Ishikawa (cell line): Measurements from ENCODE around the gene HSDL1.

Experiments
- CEBPB ChIP-seq: IDR thresholded peaks from 2 replicates; pipeline ENCODE4 v1.6.1; 2012
- CREB1 ChIP-seq: IDR thresholded peaks from 2 replicates; pipeline ENCODE4 v1.6.1; 2012; ENCODE audit warnings: low read depth
- EGR1 ChIP-seq: IDR thresholded peaks from 2 replicates; pipeline ENCODE4 v1.6.1; 2012
- EP300 ChIP-seq: IDR thresholded peaks from 2 replicates; pipeline ENCODE4 v1.6.1; 2012; ENCODE audit warnings: borderline replicate concordance
- FOXM1 ChIP-seq: IDR thresholded peaks from 2 replicates; pipeline ENCODE4 v1.6.1; 2012; ENCODE audit warnings: low read depth, borderline replicate concordance
- NFIC ChIP-seq: IDR thresholded peaks from 2 replicates; pipeline ENCODE4 v1.6.1; 2012
- RAD21 ChIP-seq: IDR thresholded peaks from 2 replicates; pipeline ENCODE4 v1.6.1; 2012; ENCODE audit warnings: low read depth
- TAF1 ChIP-seq: IDR thresholded peaks from 2 replicates; pipeline ENCODE4 v1.6.1; 2012; ENCODE audit warnings: low read depth, mild to moderate bottlenecking
- TCF12 ChIP-seq: IDR thresholded peaks from 2 replicates; pipeline ENCODE4 v1.6.1; 2012; ENCODE audit warnings: low read depth
- TEAD4 ChIP-seq: IDR thresholded peaks from 2 replicates; pipeline ENCODE4 v1.6.1; 2012
- USF1 ChIP-seq: IDR thresholded peaks from 2 replicates; pipeline ENCODE4 v1.6.1; 2012
- YY1 ChIP-seq: IDR thresholded peaks from 2 replicates; pipeline ENCODE4 v1.6.1; 2012; ENCODE audit warnings: low read depth
- ZBTB7A ChIP-seq: IDR thresholded peaks from 2 replicates; pipeline ENCODE4 v1.6.1; 2012; ENCODE audit warnings: low read depth
- TF ChIP-seq, protein P1 (sequence below): IDR thresholded peaks from 2 replicates; pipeline ENCODE4 v1.6.1; 2012; ENCODE audit warnings: low read depth, mild to moderate bottlenecking
- TF ChIP-seq, protein P2 (sequence below): IDR thresholded peaks from 2 replicates; pipeline ENCODE4 v1.6.1; 2012

The HSDL1 gene

DNA sequence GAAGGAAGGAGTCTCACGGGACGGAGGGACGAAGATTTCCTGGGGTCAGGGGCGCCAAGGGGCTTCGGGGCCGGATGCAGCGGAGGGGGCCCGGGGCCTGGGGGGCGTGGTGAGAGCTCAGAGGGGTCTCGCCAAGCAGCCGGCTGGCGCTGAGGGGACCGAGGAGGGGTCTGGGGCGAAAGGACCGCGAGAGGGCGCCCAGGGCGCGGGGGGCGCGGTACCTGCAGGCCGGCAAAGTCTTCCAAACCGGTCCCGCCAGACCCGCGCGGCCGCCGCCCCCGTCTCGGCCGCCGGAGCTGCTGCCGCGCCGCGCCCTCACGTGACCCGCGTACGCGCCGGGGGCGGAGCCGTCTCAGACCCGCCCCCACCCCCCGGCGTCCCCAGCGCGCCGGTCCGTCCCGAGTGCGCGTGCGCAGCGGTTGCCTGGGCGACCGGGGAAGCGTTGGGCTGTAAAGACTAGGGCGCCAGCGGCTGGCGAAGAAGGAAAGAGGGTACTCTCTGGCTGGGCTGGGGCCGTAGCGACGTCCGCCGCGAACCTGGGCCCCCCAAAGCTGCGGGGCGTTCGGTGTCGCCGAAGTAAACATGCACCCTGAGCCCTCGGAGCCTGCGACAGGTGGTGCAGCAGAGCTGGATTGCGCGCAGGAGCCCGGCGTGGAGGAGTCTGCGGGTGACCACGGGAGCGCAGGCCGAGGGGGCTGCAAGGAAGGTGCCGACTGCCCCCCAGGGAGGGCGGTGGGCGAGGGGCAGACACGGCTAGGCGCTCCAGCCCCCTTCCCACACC, at the start of gene HSDL1, which contains the start of gene DNAAF1:
Gene HSDL1 (minus strand): TSS at position 319 of the 781 bp plus-strand sequence. CDS start 13,856 bp downstream, outside the sequence.
Gene DNAAF1 (plus strand): TSS at position 450 of the 781 bp plus-strand sequence. CDS start 133 bp downstream, at position 583.
- TF ChIP-seq ZBTB7A = peak; percentile 92
- no peak for TF ChIP-seq EP300
- no peak for TF ChIP-seq CREB1
- TF ChIP-seq FOXM1 = no peak
- TF ChIP-seq USF1 = peak; percentile 95
- no peak for TF ChIP-seq CEBPB
- peak; percentile 14; the same call in 1 of the 2 replicates for TF ChIP-seq RAD21
- no peak; the same call in 1 of the 2 replicates for TF ChIP-seq TCF12
- TF ChIP-seq YY1 = no peak
- TF ChIP-seq NFIC = no peak
- no peak for TF ChIP-seq TEAD4
- TF ChIP-seq, protein P1, sequence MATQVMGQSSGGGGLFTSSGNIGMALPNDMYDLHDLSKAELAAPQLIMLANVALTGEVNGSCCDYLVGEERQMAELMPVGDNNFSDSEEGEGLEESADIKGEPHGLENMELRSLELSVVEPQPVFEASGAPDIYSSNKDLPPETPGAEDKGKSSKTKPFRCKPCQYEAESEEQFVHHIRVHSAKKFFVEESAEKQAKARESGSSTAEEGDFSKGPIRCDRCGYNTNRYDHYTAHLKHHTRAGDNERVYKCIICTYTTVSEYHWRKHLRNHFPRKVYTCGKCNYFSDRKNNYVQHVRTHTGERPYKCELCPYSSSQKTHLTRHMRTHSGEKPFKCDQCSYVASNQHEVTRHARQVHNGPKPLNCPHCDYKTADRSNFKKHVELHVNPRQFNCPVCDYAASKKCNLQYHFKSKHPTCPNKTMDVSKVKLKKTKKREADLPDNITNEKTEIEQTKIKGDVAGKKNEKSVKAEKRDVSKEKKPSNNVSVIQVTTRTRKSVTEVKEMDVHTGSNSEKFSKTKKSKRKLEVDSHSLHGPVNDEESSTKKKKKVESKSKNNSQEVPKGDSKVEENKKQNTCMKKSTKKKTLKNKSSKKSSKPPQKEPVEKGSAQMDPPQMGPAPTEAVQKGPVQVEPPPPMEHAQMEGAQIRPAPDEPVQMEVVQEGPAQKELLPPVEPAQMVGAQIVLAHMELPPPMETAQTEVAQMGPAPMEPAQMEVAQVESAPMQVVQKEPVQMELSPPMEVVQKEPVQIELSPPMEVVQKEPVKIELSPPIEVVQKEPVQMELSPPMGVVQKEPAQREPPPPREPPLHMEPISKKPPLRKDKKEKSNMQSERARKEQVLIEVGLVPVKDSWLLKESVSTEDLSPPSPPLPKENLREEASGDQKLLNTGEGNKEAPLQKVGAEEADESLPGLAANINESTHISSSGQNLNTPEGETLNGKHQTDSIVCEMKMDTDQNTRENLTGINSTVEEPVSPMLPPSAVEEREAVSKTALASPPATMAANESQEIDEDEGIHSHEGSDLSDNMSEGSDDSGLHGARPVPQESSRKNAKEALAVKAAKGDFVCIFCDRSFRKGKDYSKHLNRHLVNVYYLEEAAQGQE = no peak
- TF ChIP-seq, protein P2, sequence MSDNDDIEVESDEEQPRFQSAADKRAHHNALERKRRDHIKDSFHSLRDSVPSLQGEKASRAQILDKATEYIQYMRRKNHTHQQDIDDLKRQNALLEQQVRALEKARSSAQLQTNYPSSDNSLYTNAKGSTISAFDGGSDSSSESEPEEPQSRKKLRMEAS = no peak; the same call in 1 of the 2 replicates
- peak; percentile 55; the same call in 1 of the 2 replicates for TF ChIP-seq EGR1
- peak; percentile 48; the same call in 1 of the 2 replicates for TF ChIP-seq TAF1

GRCh38 chr16:84194018-84194417, 49.0 kb upstream of the HSDL1 start:
- no peak for TF ChIP-seq YY1

DNA sequence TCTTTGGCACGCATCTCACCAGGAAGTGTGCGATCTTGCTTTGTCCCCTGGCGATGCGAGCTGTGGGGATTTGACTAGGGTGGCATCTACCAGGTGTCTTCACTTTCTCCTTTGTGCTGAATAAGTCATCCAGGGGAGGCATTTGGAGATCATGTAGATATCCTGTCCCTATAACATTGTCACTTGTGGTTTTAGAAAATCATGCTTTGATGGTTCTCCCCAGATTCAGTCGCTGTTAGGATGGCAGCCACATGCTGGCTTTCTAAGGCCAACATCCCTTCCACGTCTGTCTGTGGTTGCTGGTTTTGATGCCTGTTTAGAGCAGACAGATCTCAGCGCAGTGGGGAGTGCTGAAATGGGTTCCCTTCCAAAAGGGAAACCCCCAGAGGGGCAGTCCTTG, 48.5 kb upstream of the HSDL1 start:
- no peak for TF ChIP-seq EP300
- TF ChIP-seq TCF12 = no peak
- no peak for TF ChIP-seq CEBPB
- no peak for TF ChIP-seq TEAD4
- no peak for TF ChIP-seq TAF1
- TF ChIP-seq FOXM1 = no peak
- TF ChIP-seq NFIC = no peak
- no peak for TF ChIP-seq ZBTB7A
- no peak for TF ChIP-seq USF1
- no peak for TF ChIP-seq YY1
- no peak for TF ChIP-seq CREB1
- no peak for TF ChIP-seq EGR1
- TF ChIP-seq, protein P1 = no peak
- no peak for TF ChIP-seq RAD21
- TF ChIP-seq, protein P2 = no peak

DNA sequence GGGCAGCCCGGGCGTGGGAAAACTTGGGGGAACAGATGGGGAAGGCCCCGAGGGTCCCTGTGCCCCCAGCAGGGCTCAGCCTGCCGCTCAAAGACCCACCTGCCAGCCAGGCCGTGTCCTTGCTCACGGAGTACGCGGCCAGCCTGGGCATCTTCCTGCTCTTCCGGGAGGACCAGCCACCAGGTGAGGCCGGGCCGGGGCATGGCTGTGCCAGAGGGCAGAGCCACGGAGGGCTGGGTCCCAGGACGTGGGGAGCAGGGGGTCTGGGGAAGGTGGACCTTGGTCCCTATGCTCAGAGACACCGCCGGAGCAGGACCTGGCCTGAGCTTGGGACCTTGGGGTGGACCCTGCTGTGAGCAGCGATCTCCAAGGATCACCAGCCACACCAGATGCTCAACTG, 46.5 kb upstream of the HSDL1 start:
- no peak for TF ChIP-seq CEBPB
- TF ChIP-seq, protein P1 = no peak
- no peak for TF ChIP-seq ZBTB7A
